ENCODE results near the gene TMEM81. TPM values are rescaled to one million over a fixed set of nuclear protein-coding genes. Genes with fewer than 3 reads are reported as not detected.

Gene TMEM81
- total RNA-seq, 1 experiment from 2014 or later = 2.3 TPM

DNA sequence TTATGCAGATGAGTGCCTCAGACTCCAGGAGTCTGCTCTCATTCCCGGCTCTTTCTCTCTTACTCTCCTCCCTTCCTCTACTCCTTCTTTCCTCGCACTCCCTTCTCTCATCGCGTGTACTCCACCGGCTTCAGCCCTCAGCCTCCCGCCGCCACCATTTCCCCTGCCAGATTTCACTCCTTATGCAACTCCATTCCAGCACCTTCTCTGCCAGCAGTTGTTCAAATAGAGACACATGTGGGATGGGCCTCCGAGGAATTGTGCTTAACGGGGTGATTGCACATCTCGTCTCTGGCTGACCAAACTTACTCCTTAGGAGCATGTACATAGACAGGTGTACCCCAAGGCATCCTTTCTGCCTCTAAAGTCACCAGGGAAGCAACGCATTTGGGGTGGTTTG is 39.1 kb downstream of the TMEM81 start:
- H3K36me3 ChIP-seq = no peaks in the 10 kb centered on the region
- no peaks in the 10 kb centered on the region for H3K9me3 ChIP-seq (replicated peaks)
- H3K4me1 ChIP-seq (replicated peaks) = no peaks in the 10 kb centered on the region
- no peak overlapping the region for H3K27ac ChIP-seq
- no peak overlapping the region for H3K4me3 ChIP-seq
- no peak for DNase-seq (ENCODE audit: low read depth in 1 of 2, low spot score in 2 of 2)
- peaks cover 52% of the 10 kb centered on the region for H3K27me3 ChIP-seq (replicated peaks)

DNA sequence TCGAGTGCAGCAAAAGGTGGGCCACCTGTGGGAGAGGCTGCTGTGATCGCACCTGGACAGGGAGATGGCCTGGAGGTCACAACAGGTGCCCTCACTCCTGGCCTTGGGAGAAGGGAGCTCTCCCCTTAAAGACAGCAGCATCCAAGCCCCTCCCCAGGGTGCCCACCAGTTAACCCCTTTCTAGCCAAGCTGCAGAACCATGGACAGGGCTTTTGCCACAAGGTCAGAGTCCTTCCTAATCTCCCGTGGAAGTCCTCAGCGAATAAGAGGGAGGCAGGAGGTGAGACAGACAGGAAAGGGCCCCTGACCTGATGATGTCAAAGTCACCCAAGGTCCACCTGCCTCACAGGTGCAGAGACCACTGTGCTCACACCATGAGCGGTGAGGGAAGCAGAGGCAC is 39.5 kb downstream of the TMEM81 start:
- H3K36me3 ChIP-seq = no peaks in the 10 kb centered on the region
- no peaks in the 10 kb centered on the region for H3K4me1 ChIP-seq (replicated peaks)
- no peak overlapping the region for H3K27ac ChIP-seq
- H3K4me3 ChIP-seq = no peak overlapping the region
- no peaks in the 10 kb centered on the region for H3K9me3 ChIP-seq (replicated peaks)
- DNase-seq (ENCODE audit: low read depth in 1 of 2, low spot score in 2 of 2) = no peak
- peaks cover 52% of the 10 kb centered on the region for H3K27me3 ChIP-seq (replicated peaks)

DNA sequence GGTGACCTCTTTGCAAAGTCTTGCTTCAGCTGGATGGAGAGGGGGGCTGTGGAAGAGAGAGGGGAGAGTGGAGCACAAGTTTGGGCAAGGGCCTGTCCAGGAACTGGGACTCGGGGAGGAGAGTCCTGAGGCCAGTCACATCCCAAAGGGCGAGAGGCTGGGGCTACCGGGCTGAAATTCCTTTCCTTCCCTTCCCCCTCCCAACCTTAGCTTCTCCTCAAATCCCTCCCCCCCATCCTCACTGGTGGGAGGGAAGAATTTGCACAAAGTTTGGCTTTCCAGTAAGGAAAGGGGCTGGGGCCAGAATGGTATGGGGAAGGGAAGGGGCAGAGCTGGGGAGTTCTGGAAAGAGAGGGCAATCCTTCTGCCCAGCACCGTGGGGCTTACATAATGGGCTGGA is 40.4 kb downstream of the TMEM81 start:
- no peak overlapping the region for H3K27ac ChIP-seq
- DNase-seq (ENCODE audit: low read depth in 1 of 2, low spot score in 2 of 2) = no peak
- peaks cover 44% of the 10 kb centered on the region for H3K27me3 ChIP-seq (replicated peaks)
- no peaks in the 10 kb centered on the region for H3K9me3 ChIP-seq (replicated peaks)
- no peaks in the 10 kb centered on the region for H3K4me1 ChIP-seq (replicated peaks)
- no peaks in the 10 kb centered on the region for H3K36me3 ChIP-seq
- no peak overlapping the region for H3K4me3 ChIP-seq

DNA sequence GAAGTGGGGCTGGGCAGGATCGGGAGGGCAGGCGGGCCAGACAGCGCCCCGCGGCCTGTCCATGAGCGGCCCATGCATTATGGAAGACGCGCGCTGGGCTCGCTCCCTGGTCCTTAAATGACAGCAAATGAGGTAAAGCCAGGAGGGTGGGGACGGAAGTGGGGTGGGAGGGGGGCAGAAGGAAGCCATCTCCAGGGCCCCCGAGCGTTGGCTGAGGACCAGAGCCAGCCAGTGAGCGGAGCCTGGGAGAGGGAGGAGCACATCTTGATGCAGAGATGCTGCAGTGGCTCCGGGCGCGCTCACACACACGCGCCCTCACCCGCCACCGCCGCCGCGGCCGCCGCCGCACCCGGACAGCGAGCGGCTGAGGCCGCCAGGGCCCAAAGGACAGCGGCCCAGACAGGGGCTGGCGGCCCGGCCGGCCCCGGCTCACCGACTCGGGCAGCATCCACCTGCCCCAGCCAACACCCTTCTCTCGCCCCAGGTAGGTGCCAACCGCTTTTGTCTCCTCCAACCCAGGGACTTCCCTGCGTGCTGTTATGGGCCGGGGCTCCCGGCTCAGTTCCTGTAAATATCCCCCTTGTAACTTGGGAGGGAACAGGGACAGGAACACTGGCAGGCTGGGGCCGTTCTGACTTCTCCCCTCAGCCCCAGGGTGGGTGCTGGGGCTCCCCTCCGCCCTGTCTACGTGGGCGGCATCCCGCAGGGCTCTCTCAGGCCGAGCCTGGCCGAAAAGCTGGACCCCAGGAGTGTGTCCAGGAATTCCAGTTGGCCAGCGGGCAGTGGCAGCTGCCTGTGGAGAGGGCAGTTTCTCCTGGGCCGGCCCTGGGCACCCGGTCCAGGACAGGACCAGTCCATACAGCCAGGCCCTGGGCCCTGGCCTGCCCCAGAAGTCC is 41.1 kb downstream of the TMEM81 start, which contains the start of gene CNTN2:
Gene CNTN2, plus strand, starts transcription at position 302 of the 896 bp plus-strand sequence. CDS start 9,974 bp downstream, outside the sequence.
- Histone ChIP-seq H3K4me1 (replicated peaks) (no peaks in the 10 kb centered on the region), H3K36me3 (no peaks in the 10 kb centered on the region), H3K4me3 (no peak within 1 kb of the TSS), H3K27me3 (replicated peaks) (peaks cover 44% of the 10 kb centered on the region), H3K9me3 (replicated peaks) (no peaks in the 10 kb centered on the region), H3K27ac (no peak within 1 kb of the TSS)
- DNase-seq (ENCODE audit: low read depth in 1 of 2, low spot score in 2 of 2) = no peak

DNA sequence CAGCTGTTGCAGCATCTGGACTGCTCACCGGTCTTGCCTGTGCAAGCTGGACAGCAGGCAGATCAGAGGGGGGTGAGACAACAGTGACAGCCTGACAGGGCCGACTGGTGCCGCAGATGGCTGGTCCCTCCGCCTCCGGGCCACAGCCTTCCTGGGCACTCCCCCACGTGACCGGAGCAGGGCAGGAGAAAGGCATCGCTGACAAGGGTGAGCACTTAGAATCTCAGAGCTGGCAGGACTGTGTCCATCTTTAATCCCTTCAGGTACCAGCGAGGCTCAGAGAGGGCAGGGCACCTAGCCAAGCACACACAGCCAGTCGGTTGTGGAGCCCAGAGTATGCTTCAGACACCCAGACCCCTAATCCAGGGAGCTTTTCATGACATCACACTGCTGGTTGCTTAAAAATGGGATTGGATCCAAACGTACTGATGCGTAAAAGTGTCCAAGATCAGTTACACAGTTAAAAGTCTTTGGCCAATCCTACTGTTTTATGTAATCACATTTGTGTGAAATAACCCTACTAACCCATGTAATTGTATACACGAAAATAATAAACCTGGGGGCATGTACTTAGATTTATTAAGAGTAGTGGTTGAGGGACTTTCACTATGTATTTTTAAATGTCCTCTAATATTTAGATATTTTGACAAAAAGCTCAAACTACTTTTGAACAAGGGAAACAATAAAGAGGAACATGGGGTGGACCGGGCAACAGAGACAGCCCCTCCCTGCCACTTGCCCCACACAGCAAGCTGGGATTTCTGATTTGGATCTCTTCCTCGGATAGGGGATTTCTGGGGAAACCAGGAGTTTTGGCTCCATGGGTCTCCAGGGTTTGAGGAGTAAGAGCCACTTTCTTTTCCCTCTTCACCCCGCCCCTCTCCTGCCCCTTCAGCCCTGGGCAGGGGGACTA is 42.0 kb downstream of the TMEM81 start:
- Histone ChIP-seq H3K27ac (no peak overlapping the region), H3K9me3 (replicated peaks) (no peaks in the 10 kb centered on the region), H3K27me3 (replicated peaks) (peaks cover 37% of the 10 kb centered on the region), H3K4me1 (replicated peaks) (no peaks in the 10 kb centered on the region), H3K36me3 (no peaks in the 10 kb centered on the region), H3K4me3 (no peak overlapping the region)
- DNase-seq (ENCODE audit: low read depth in 1 of 2, low spot score in 2 of 2) = no peak

DNA sequence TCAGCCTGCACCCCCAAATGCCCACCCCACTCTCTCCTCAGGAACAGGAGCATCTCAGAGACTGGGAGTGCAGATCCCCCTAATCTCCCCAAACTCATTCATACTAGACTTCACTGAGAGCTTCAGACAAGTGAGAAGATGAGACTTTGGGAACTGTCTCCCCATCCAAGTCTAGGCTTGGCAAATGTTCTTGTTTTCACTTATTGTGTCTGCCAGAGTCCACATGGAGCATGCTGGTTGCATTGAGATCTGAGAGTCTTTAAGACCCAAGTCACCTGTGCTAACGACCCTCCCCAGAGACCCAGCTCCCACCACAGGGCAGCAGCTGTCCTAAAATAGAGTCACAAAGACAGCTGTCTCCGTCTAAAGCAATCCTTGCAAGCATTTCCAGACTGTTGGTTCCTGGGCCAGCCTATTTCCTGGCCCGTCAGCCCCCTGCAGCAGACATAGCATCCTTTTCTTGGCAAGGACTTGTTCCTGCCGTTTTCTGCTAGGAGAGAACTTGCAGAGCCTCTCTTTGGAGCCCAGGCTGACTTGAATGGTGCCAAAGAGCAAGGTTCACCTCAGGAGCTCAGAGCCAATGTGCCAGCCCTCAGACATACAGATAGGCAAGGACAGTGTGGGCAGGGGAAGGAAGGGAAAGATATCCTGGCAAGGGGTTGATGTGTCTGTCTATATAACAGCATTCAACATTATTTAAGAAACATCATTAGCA is 43.1 kb downstream of the TMEM81 start:
- Histone ChIP-seq H3K9me3 (replicated peaks) (no peaks in the 10 kb centered on the region), H3K36me3 (no peaks in the 10 kb centered on the region), H3K27me3 (replicated peaks) (peaks cover 32% of the 10 kb centered on the region), H3K4me1 (replicated peaks) (no peaks in the 10 kb centered on the region), H3K4me3 (no peak overlapping the region), H3K27ac (no peak overlapping the region)
- DNase-seq (ENCODE audit: low read depth in 1 of 2, low spot score in 2 of 2) = no peak

DNA sequence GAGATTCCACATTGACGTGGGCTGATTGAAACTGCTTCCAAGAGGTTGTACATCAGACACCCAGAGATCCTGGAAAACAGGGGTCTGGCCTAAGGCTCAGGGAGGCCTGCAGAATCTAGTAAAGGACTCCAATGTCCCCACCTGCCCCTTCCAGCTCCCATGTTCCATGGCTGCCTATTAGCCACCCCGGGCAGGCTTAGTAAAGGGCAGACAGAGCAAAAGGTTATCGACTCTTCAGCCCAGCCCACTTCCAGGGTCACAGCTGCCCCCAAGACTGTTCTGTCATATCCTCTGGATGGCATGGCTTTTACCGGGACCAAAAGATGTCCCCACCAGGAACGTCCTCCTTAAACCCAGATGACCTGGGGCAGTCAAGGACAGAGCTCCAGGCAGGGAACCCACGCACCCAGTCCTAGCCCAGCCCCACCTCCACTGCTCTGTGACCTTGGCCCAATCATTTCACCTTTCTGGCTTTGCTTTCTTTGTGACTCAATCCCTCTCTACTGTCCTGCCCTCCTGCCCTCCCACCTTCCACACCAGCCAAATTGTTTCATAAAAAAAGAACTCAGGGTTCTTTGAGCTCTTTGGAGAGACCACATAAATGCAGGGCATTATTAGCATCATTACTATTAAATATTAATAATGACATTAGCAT is 46.0 kb downstream of the TMEM81 start:
- H3K9me3 ChIP-seq (replicated peaks) = no peaks in the 10 kb centered on the region
- no peak overlapping the region for H3K27ac ChIP-seq
- peaks cover 17% of the 10 kb centered on the region for H3K27me3 ChIP-seq (replicated peaks)
- no peaks in the 10 kb centered on the region for H3K4me1 ChIP-seq (replicated peaks)
- no peaks in the 10 kb centered on the region for H3K36me3 ChIP-seq
- no peak for DNase-seq (ENCODE audit: low read depth in 1 of 2, low spot score in 2 of 2)
- H3K4me3 ChIP-seq = no peak overlapping the region

DNA sequence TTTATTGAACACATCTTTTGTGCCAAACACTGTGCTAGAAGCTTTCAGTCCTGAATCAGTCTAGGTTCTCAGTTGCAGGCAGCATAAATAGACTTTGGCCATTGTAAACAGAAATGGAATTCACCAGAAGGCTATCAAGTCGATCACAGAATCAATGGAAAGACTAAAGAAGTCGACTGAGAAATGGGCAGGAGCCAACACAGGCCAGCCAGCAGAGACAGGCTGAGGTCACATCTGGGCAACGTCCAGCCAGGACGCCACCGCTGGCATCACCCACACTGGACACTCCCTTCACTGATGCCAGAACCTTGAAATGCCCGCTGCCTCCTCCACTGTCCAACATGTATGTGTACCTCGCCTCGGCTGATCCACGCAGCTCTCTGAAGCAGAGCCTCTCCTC is 46.7 kb downstream of the TMEM81 start:
- no peaks in the 10 kb centered on the region for H3K9me3 ChIP-seq (replicated peaks)
- no peaks in the 10 kb centered on the region for H3K36me3 ChIP-seq
- DNase-seq (ENCODE audit: low read depth in 1 of 2, low spot score in 2 of 2) = no peak
- H3K4me1 ChIP-seq (replicated peaks) = no peaks in the 10 kb centered on the region
- H3K27ac ChIP-seq = no peak overlapping the region
- peaks cover 20% of the 10 kb centered on the region for H3K27me3 ChIP-seq (replicated peaks)
- no peak overlapping the region for H3K4me3 ChIP-seq

Other genes with a start within 250 kb of the TMEM81 start
- gene NFASC, start 213.6 kb downstream of the TMEM81 start, total RNA-seq (2014; rRNA removed; shearing (Covaris generic)) = 0.03 TPM in 1 of 2 replicates, not detected in the other
- gene CNTN2, start 41.2 kb downstream of the TMEM81 start, total RNA-seq (2014; rRNA removed; shearing (Covaris generic)) = not detected in 2 replicates
- gene RBBP5, start 37.5 kb upstream of the TMEM81 start, total RNA-seq (2014; rRNA removed; shearing (Covaris generic)) = 15.2 and 30.2 TPM in 2 replicates
- gene DSTYK, start 127.2 kb upstream of the TMEM81 start, total RNA-seq (2014; rRNA removed; shearing (Covaris generic)) = 8.3 and 10.2 TPM in 2 replicates
- gene TMCC2, start 143.5 kb upstream of the TMEM81 start, total RNA-seq (2014; rRNA removed; shearing (Covaris generic)) = 8.2 and 10.3 TPM in 2 replicates
- 2.9 and 5.8 TPM in 2 replicates for gene NUAK2, start 237.3 kb upstream of the TMEM81 start, total RNA-seq (2014; rRNA removed; shearing (Covaris generic))